Measurements from ENCODE around the gene OR5K3. TPM values are rescaled to one million over a fixed set of nuclear protein-coding genes. Genes with fewer than 3 reads are reported as not detected.

Gene OR5K3
- total RNA-seq, 2 donors from 2014 or later, result not detected

DNA sequence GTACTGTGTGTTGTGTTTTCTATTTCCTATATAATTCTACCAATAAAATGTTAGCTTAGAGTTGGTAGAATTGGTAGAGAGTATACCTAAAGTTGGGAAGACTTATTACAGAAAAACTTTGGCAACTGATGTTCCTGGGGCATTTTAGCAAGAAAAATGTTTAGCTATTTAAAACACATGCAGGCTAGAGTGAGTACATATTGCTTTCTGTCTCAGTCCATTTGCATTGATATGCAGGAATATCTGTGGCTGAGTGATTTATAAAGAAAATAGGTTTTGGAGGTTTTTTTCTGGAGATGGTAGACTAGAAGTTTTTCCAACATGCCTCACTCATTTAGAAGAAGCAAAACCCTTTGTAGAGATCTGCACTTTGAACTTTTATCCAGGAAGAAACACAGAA lies 42.1 kb downstream of the OR5K3 start:
- no peaks in the 10 kb centered on the region for H3K27me3 ChIP-seq (replicated peaks; ENCODE audit: insufficient read depth)
- no peak for ATAC-seq (ENCODE audit: insufficient number of reproducible peaks, low FRiP score, low read depth)
- TF ChIP-seq, protein P1, sequence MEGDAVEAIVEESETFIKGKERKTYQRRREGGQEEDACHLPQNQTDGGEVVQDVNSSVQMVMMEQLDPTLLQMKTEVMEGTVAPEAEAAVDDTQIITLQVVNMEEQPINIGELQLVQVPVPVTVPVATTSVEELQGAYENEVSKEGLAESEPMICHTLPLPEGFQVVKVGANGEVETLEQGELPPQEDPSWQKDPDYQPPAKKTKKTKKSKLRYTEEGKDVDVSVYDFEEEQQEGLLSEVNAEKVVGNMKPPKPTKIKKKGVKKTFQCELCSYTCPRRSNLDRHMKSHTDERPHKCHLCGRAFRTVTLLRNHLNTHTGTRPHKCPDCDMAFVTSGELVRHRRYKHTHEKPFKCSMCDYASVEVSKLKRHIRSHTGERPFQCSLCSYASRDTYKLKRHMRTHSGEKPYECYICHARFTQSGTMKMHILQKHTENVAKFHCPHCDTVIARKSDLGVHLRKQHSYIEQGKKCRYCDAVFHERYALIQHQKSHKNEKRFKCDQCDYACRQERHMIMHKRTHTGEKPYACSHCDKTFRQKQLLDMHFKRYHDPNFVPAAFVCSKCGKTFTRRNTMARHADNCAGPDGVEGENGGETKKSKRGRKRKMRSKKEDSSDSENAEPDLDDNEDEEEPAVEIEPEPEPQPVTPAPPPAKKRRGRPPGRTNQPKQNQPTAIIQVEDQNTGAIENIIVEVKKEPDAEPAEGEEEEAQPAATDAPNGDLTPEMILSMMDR (IDR thresholded peaks at IDR 0.05), result no peak
- H3K4me1 ChIP-seq (ENCODE audit: control insufficient read depth in 1 of 2, low read depth in 2 of 2), result no peaks in the 10 kb centered on the region
- no peak overlapping the region for H3K27ac ChIP-seq
- no peak for DNase-seq (ENCODE audit: low spot score)
- no peak overlapping the region for H3K4me3 ChIP-seq
- H3K9me3 ChIP-seq, result peaks cover 13% of the 10 kb centered on the region
- no peaks in the 10 kb centered on the region for H3K36me3 ChIP-seq

DNA sequence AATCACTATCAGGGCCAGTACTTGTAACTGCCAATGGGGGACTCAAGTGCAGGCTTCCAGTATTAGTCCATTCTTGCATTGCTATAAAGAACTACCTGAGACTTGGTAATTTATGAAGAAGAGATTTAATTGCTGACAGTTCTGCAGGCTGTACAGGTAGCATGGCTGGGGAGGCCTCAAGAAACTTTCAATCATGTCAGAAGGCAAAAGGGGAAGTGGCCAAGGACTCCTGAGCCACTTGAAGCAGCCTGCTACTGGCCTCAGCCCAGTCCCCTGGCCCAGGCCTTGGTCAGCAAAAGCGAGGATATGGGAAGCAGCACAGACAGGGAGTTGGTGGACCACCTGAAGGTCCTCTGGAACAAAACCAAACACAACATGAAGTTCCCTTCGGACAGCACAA lies 43.3 kb downstream of the OR5K3 start:
- Histone ChIP-seq H3K4me3 (no peak overlapping the region), H3K36me3 (no peaks in the 10 kb centered on the region), H3K27me3 (replicated peaks; ENCODE audit: insufficient read depth) (no peaks in the 10 kb centered on the region), H3K4me1 (ENCODE audit: control insufficient read depth in 1 of 2, low read depth in 2 of 2) (no peaks in the 10 kb centered on the region), H3K27ac (no peak overlapping the region), H3K9me3 (peaks cover 13% of the 10 kb centered on the region)
- TF ChIP-seq, protein P1 (IDR thresholded peaks at IDR 0.05), result no peak
- ATAC-seq (ENCODE audit: insufficient number of reproducible peaks, low FRiP score, low read depth) (no peak), DNase-seq (ENCODE audit: low spot score) (no peak)

DNA sequence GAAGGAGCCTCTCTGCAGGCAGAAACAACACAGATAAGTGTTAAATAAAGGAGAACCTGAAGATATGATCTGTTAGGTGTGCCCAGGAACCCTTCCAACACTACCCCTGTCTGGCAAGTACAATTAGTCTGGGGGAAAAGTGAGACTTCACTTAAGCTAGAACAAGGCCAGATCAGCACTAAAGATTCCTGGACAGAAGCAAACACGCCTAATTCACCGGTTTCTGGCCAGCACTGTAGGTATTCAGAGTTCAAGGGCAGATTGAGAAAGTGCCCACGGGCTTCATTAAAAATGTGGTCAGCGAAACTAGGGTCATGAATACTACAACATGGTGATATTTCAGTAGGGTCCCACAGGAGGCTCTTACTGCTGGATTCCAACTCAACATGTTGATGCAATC lies 43.9 kb downstream of the OR5K3 start:
- Histone ChIP-seq H3K36me3 (no peaks in the 10 kb centered on the region), H3K4me3 (no peak overlapping the region), H3K9me3 (peaks cover 7% of the 10 kb centered on the region), H3K27me3 (replicated peaks; ENCODE audit: insufficient read depth) (no peaks in the 10 kb centered on the region), H3K27ac (no peak overlapping the region), H3K4me1 (ENCODE audit: control insufficient read depth in 1 of 2, low read depth in 2 of 2) (no peaks in the 10 kb centered on the region)
- no peak for DNase-seq (ENCODE audit: low spot score)
- no peak for ATAC-seq (ENCODE audit: insufficient number of reproducible peaks, low FRiP score, low read depth)
- TF ChIP-seq, protein P1 (IDR thresholded peaks at IDR 0.05), result no peak

DNA sequence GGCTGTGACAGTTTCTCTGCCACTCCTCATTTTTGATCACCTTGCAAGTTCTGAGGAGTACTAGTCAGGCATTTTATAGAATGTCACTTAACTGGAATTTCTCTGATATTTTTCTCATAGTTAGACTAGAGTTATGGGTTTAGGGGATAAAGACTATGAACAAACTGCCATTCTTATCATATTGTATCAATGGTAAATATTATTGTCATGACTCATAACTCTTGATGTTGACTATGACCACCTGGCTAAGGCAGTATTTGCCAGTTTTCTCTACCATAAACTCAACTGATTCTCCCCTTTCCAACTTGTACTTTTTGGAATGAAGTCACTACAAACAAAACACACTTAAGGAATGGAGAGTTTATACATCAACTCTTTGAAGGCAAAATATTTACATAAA lies 49.8 kb downstream of the OR5K3 start:
- Histone ChIP-seq H3K9me3 (no peaks in the 10 kb centered on the region), H3K27me3 (replicated peaks; ENCODE audit: insufficient read depth) (no peaks in the 10 kb centered on the region), H3K27ac (no peak overlapping the region), H3K4me1 (ENCODE audit: control insufficient read depth in 1 of 2, low read depth in 2 of 2) (no peaks in the 10 kb centered on the region), H3K4me3 (no peak overlapping the region), H3K36me3 (no peaks in the 10 kb centered on the region)
- TF ChIP-seq, protein P1 (IDR thresholded peaks at IDR 0.05), result no peak
- no peak for DNase-seq (ENCODE audit: low spot score)
- no peak for ATAC-seq (ENCODE audit: insufficient number of reproducible peaks, low FRiP score, low read depth)

Other genes with a start within 250 kb of the OR5K3 start
- not detected for gene OR5H14, start 243.2 kb upstream of the OR5K3 start, total RNA-seq
- not detected for gene OR5H15, start 224.0 kb upstream of the OR5K3 start, total RNA-seq
- not detected for gene OR5H6, start 126.4 kb upstream of the OR5K3 start, total RNA-seq
- gene OR5H2, start 108.2 kb upstream of the OR5K3 start, total RNA-seq, result not detected
- gene OR5K4, start 36.8 kb upstream of the OR5K3 start, total RNA-seq, result not detected
- gene OR5K1, start 72.5 kb downstream of the OR5K3 start, total RNA-seq, result not detected
- not detected for gene OR5K2, start 107.0 kb downstream of the OR5K3 start, total RNA-seq
- 100 to 1,000 TPM; 134 to 175 TPM for gene CLDND1, start 132.2 kb downstream of the OR5K3 start, total RNA-seq
- not detected for gene GPR15, start 141.3 kb downstream of the OR5K3 start, total RNA-seq
- 10 to 100 TPM; 14.0 to 40.8 TPM for gene CPOX, start 202.9 kb downstream of the OR5K3 start, total RNA-seq

Measured in thoracic aorta (tissue), 2 donors.